GM21529 (cell line): ENCODE measurements around the gene ATP8A2.
"Not testable (repeated sequence)": the region's sequence is repeated elsewhere in the genome, so short reads cannot be mapped to it uniquely, and the experiment has no call there.

Experiments used
- ATAC-seq: cut with Tn5 transposase; IDR thresholded peaks from one replicate; pipeline ENCODE4 v1.9.1; 2021; ENCODE audit not compliant: unreplicated experiment

Gene ATP8A2

DNA sequence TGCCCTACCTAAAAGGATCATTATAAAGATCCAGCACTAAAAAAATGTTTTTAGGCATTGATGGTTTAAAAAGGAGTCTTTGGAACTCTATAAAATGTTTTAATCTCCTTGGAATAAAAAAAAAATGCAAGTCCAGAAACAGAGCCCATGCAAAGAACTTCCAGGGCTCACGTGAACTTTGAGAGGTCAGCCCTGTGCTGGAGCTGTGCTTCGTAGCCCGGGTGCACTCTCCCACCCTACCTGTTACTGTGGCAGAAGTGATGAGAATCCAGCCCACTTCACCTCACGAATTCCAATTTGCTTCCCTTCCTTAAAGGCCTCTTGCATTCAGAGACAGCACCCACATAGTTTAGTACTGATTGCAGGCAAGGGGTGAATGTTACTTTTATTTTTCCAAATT, 412.3 kb downstream of the ATP8A2 start:
- no peak for ATAC-seq

DNA sequence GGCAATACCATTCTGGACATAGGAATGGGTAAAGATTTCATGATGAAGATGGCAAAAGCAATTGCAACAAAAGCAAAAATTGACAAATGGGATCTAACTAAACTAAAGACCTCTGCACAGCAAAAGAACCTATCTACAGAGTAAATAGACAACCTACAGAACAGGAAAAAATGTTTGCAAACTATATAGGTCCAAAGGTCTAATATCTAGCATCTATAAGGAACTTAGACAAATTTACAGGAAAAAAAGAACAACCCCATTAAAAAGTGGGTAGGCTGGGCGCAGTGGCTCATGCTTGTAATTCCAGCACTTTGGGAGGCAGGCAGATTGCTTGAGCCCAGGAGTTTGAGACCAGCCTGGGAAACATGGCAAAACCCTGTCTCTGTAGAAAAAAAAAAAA, 418.4 kb downstream of the ATP8A2 start:
- ATAC-seq = not testable (repeated sequence)

DNA sequence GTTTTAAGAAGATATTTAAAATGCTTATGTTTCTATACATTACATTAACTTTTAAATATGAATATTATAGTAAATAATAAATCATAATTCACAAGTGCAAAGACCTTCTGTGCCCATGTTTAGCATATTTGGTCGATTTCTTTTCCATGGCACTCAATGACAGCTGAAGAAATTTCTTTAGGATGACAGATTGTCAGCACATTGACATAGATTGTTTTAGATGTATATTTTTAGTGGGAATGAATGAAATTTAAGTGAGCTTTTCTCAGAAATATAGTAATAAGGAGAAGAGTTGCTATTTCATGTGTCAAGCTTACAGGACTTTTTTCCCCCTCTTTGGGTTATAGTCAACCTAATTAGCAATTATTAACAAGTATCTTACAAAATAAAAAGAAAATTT, 423.5 kb downstream of the ATP8A2 start:
- ATAC-seq = no peak

DNA sequence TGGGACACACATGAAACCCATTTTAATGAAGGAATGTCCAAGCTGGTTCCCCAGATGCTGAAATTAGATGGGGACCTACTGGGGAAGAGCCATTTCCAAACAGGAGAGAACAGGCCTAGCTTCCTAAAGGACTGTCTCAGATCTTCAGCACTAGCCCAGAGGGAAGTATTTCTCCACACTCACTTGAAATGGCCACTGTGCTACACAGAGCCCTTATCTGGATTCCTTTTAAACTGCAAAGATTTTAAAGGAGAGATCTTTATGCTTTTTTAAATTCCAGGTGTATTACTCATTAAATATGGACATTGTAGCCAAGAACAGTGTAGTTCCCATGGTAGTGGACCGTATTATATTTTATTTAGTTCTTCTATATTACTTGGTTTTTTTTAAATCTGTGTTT, 424.7 kb downstream of the ATP8A2 start:
- no peak for ATAC-seq

DNA sequence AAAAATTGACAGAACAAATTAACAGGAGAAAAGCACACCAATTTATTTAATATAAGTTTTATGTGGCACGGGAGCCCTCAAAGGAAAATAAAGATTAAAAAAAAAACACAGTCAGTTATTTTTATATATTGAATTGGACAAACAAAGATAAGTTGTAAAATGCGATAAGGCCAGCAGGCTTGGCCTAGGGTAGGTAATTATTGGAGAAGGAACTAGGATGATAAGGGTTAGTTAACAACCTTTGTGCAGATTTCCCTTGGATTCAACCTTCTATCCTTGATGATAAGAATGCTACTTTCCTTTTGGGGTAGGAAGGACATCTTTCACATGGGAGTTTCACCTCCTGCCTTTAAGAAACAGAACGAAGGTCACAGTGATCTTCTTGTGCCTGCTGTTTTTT, 427.2 kb downstream of the ATP8A2 start:
- no peak for ATAC-seq

DNA sequence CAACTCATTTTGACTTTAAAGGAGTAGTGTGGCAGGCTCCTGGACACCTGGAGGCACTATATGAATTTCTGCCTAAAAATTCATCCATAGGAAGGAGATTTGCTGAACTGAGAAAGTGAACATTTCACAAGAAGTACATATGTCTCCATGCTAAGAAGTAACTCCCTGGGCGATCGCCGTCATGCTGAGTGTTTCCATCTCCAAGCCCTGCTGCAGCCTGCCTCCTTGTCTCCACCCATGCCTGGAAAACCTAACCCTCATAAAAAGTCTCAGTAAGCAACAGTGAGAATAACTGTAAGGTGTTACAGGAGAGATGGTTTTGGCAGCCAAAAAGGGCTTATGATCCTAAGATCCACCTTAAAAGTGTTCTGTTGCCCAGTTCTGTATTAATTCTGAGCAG, 428.7 kb downstream of the ATP8A2 start:
- ATAC-seq = no peak

DNA sequence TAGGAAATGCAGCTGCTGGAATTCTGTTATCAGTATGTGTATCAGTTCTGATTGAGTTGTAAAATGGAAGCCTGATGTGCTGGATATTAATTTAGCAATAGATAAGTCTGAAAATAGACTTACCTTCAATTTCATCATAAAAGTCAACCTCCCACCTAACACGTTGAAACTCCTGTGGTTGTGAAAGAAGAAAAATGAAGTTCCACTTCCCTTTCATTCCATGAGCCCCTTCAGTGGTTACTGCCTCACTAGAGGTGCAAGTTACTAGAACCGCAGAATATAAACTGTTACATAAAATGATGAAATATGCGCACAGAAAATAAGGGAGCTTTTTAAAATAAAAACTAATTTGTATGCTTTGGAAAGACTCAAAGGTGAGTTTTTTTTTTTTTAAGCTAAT, 430.8 kb downstream of the ATP8A2 start:
- ATAC-seq = no peak

DNA sequence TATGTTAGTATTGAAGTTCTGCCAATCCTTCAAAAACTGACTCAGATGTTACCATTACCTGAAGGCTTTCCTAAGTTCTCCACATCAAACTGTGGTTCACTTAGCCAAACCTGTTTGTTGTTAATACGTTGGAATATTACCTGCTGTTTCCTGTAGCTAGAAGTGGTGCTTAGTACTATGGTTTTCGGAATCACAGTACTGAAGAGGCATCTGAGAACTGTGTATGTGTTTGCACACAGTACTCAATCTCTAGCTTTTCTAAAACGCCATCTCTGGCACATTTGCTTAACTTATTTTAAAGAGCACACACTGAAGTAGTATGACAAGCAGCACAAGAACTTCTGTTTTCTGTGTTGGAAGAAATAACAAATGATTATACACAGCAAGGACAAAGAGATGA, 431.9 kb downstream of the ATP8A2 start:
- no peak for ATAC-seq

DNA sequence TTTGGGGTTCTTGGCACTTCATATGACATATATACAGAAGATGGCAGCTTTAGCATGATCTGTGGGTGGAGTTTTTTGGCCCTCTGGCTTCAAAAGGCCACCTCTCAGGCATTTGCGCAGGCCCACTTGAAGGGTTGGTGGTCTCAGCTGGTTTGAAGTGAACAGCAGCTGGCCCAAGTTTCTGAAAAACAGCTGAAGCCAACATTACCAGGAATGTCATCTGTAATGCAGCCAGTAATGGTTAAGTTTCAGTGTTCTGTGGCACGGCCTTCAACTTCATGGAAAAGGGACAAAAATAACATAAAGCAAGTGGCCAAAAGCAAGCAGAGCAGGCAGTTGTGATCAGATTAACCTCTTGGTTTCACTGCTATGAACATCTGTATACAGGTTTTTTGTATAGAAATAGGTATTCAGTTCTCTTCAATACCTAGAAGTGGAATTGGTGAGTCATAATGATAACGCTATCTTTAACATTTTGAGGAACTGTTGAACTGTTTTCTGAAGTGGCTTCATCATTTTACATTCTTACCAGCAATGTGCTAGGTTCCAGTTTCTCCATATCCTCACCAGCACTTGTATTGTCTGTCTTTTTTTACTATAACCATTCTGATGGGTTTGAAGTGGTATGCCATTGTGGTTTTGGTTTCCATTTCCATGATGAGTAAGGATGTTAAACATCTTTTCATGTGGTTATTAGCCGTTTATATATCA, 434.6 kb downstream of the ATP8A2 start:
- ATAC-seq = peak; percentile 77

DNA sequence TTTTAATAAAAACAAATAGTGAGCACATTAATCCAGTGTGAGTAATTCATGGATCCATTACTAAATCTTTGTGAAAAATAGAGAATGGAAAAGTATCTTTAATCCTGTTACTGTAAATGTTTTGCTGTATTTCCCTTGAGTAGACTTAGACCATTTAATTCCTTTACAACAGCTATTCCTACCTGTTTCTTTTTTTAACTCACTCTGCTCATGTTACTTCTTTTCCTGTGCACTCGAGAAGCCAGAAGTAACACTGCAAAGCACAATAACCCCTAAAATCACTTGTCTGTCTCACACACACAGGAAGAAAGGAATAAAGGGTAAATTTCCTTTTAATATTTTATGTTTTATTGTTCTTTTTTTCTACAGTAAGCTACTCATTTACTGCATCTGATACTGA, 435.8 kb downstream of the ATP8A2 start:
- no peak for ATAC-seq

DNA sequence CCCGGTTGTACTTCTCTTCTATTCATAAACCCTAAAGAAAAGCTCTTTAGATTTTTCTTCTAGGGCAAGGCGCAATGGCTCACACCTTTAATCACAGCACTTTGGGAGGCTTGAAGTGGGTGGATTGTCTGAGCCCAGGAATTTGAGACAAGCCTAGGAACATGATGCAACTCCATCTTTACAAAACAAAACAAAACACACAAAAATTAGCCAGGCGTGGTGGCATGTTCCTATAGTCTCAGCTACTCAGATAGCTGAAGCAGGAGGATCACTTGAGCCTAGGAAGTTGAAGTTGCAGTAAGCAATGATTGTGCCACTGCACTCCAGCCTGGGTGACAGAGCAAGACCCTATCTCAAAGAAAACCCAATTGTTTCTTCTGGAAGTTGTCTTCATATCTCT, 439.7 kb downstream of the ATP8A2 start:
- no peak for ATAC-seq

DNA sequence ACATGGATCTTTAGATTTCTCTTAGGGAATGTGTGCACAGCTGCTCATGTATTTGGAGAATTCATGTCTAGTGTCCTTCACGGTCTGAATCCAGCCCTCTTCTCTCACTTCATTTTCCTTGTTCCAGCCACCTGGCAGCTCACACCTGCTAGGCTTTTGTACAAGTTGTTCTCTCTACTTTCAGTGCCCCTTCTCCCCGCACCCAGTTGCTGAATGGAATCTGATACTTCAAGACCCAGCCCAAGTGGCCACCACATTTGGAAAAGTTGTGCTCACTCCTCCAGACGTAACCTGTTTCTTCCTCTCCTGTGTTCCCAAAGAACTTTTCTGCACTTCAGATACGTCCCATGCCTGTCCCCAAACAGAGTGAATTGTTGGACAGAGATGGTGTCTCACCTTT, 444.5 kb downstream of the ATP8A2 start:
- ATAC-seq = no peak

DNA sequence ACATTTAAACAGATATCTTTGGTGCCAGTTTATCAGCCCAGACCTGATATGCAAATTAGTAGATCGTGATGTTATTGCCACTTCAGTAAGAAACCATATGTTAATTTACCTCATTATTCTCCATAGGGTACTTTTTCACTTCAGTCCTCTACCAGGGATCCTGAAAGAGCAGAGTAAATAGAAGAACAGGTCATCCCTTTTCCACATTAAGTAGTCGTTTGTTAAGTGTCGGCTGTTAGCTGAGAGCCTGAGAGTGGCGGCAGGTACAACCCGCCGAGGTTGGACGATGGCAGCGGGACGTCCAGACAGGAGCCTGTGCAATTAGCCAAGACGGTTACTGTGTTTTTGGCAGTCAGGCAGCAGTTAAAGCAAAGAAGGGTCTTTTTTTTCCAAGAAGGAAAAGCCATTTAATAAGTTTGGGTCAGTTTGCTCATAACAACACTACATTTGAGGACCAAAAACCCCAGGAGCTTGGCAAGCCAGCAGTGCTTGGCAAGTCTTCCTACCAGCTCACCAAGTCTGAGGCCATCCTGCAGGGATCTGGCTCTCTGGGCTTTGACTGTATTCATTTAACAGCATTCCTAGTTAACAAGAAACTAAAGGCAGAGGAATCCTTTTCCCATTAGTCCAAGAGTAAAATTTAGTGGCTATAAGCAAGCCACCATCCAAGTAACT, 448.2 kb downstream of the ATP8A2 start:
- ATAC-seq = no peak

DNA sequence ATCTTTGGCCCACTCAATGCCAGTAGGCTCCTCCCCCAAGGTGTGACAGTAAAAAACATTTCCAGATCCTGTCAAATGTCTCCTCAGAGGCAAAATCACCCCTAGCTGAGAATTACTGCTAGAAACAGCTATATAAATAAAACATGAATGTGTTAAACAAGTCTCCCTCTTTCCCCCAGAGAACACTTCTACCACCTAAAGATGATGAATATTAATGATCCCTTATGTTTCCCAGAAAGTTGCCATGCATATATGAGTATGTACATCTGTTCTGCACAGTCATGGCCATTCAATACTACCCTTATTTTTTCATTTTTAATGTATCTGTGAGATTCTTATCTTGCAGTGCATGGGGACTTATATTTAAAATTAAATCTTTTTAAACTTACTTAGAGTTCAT, 450.0 kb downstream of the ATP8A2 start:
- ATAC-seq = no peak

DNA sequence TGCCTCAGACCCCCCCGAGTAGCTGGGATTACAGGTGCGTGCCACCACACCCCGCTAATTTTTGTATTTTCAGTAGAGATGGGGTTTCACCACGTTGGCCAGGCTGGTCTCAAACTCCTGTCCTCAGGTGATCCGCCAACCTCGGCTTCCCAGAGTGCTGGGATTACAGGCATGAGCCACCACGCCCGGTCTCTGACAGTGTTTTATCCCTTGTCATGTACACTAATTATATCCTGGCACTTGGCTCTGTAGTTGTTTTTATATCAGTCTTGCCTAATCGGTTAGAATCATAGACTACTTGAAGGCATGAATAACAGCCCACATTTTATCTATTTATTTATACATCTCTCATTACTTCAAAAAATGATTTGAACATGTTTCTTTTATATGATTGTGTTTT, 455.4 kb downstream of the ATP8A2 start:
- not testable (repeated sequence) for ATAC-seq

DNA sequence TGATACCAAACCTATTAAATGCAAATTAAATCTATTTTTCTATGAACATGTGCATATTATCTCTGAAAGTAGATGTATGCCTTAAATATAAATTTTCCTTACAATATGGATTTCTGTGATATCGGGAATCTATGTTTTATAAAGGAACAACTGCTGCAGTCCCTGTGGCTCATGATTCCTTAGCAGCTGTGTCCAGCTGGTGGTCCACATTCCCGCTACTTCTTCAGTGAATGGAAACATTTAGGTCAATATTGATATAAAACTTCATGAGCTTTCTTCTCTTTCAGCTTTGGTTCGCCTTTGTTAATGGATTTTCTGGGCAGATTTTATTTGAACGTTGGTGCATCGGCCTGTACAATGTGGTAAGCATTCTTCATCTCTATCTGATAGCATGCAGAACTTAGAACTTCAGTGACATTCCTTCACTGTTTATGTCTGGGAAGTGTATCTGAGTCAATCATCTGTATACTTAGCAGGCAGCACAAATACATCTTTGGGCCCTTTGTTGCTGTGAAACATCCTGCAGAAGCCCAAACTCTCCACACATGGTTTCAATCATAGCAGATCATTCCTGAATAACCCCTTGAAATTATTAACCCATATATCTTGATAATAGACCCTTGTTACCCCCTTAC, 456.2 kb downstream of the ATP8A2 start:
- no peak for ATAC-seq

DNA sequence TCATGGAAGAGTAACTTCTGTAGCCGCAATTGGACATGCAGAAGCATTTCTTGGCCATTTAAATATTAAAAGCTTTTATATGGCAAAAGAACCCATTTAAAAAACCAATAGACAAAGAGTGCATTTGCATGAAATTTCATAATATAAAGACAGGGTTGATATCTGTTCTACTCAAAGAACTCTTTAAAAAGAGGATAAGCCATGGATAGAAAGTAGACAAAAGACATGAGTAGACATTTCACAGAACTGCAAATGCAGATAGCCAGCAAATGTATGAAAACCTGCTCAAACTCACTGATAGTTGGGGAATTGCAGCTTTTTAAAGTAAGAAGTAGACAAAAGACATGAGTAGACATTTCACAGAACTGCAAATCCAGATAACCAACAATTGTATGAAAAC, 462.0 kb downstream of the ATP8A2 start:
- no peak for ATAC-seq

DNA sequence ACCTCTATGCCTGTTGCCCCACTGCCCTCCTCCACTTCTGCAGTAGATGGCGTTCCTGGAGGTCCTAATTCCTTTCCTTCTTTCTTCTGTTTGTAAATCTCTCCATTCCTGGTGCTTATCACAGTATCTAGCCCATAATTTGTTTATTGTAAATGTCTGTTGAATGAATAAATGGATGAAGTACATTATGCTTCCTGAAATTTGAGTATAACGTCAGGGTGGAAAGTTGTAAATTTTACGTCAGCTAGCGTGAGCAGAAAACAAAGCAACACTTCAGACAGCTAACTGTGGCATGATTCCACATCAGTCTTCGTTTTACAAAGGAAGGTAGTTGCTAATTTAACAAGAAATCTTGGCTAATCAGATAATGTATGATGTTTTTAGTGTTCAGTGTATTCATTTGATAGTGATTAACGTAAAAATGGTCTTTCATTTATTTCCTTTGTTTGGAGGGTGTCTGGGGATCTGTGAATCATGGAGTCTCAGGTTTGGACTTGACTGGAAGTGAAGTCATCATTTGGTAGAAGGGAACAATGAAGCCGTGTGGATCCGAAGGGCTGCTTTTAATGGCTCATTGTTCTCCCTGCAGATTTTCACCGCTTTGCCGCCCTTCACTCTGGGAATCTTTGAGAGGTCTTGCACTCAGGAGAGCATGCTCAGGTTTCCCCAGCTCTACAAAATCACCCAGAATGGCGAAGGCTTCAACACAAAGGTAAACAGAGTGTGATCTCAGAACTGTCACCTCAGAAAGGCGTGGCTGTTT, 465.0 kb downstream of the ATP8A2 start:
- no peak for ATAC-seq

DNA sequence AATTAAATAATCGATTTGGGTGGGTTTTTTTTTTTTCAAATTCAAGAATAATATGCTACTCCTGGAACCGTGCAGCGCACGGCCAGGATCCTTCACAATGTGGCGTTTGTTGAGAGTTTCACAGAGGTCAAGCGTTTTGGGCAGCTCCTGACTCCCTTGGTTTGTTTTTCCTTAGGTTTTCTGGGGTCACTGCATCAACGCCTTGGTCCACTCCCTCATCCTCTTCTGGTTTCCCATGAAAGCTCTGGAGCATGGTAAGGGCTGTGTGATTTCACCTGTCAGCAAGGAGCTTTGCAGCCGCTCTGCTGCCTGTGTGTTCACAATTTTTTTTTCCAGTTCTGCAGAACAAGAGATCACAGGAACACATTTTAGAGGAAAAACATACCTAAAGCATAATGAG, 467.6 kb downstream of the ATP8A2 start:
- no peak for ATAC-seq

DNA sequence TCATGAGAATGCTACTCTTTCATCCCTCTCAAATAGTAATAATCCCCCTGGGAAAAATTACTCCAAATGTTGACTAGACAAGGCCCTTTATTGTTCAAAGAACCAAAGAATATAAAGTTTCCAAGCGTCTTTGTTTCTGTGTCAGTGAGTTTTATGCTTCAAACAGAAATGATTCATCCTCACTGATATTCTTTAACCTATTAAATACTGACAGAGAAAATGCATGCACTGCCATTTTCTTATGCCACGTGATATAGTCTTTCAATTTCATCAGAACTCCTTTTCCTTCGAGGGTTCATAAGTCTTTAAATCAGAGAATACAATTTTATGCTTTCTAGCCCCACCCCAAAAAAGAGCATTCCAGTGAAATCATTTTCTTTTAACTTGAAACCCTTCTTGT, 468.5 kb downstream of the ATP8A2 start:
- ATAC-seq = no peak

DNA sequence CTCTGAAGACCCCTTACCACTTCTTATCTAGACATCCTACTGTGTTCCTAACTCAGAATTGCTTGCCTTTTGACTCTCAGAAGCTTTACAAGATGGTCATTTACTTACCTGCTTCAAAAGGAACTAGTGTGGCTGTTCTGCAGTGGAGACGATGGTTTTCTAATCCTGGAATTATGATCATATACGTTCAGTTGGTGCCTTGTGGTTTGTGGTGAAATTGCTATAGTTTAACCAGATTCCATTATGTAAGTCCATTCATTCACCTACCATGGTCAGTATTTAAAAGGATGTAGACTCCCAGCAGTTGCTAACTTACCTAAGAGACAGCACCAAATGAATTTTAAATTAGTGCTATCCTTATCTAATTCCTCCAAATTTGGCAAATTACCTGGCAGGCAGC, 469.2 kb downstream of the ATP8A2 start:
- no peak for ATAC-seq

DNA sequence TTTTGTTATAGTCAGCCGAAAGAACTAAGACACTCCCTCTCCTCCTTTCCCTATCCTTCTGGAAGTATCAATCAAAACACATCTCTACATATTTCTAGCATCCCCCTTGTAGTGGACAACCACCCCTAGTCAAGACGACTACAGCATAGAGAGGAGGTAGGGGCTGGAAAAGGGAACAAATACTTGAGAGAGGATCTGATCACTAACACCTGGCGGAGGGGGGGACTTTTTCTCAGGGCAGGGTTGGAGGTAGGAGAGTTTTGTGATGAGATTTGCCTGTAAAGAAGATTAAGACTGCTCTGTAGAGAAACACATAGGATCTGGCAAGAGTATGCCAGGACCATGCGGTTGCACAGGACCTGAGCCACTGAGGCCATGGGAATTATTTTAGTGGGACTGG, 471.9 kb downstream of the ATP8A2 start:
- ATAC-seq = no peak
